Measurements from ENCODE around the gene IGFL4.

- TF ChIP-seq, protein P1, sequence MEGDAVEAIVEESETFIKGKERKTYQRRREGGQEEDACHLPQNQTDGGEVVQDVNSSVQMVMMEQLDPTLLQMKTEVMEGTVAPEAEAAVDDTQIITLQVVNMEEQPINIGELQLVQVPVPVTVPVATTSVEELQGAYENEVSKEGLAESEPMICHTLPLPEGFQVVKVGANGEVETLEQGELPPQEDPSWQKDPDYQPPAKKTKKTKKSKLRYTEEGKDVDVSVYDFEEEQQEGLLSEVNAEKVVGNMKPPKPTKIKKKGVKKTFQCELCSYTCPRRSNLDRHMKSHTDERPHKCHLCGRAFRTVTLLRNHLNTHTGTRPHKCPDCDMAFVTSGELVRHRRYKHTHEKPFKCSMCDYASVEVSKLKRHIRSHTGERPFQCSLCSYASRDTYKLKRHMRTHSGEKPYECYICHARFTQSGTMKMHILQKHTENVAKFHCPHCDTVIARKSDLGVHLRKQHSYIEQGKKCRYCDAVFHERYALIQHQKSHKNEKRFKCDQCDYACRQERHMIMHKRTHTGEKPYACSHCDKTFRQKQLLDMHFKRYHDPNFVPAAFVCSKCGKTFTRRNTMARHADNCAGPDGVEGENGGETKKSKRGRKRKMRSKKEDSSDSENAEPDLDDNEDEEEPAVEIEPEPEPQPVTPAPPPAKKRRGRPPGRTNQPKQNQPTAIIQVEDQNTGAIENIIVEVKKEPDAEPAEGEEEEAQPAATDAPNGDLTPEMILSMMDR (IDR thresholded peaks at IDR 0.05), result no peak
- no peak for TF ChIP-seq POLR2A (IDR thresholded peaks at IDR 0.05)
These were observed 7.4 kb downstream of the IGFL4 start for GRCh38 chr19:46033401-46033800.
